Measurements from ENCODE around the gene PLAAT5.

The PLAAT5 gene

GRCh38 chr11:63511048-63511748, 20.2 kb upstream of the PLAAT5 start:
- DNase-seq: no peak

DNA sequence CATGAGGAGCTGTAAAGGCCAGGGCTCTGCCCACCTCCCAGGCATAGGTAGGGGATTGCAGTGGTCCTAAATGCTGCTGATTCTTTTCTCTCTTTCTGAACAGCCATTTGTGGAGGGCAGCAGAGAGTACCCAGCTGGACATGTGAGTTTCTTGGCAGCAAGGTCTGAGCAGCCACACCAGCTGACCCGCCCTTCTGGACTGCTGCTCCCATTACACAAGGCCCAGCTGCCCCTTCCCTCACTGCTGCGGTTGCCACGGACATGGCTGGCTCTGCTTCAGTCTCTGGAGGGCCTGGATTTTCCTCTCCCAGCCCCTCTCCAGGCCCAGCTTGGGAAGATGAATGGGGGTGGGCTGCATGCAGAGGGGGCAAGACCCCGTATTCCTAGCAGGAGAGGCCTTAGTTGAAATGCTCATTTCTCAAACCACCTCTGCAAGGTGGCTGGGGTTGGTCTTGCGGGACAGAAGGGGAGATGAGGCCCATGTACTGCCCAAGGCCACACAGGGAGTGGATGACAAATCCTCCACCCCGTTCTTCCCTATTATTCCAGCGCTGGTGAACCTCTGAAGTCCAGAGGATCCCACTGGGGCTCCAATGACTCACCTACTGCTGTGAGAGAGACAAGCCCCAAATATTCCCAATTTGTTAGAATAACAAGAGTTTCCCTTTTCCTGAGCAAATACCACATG, 19.5 kb upstream of the PLAAT5 start:
- DNase-seq: no peak

DNA sequence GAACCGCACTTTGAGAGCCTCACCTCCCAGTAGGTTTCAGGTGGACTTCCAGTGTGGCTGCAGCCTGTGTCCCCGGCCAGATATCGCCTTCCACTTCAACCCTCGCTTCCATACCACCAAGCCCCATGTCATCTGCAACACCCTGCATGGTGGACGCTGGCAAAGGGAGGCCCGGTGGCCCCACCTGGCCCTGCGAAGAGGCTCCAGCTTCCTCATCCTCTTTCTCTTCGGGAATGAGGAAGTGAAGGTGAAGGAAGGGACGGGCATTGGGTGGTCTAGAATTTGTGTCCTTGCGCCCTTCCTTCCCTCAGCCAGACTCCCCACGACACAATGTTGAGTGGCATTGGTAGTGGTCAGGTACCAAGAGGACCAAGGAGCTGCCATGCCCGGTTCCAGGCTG, 17.8 kb upstream of the PLAAT5 start:
- no peak for DNase-seq

DNA sequence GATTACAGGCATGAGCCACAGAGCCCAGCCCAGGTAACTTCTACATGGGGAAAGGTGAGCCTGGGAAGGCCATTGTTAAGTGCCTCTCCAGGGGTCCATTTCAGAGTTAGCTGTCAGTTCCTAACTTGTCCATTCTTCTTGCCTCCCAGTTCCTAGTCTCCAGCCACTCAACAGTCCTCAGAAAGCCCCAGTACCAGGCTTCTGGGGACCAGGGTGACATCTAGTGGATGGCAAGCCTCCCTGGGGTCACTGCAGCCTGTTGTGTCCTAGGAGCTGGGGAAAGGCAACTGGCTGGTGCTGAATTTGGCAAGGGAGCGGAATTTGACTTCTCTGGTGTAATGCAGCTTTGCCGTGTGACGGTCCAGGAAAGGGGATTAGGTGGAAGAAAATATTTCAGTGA, 17.0 kb upstream of the PLAAT5 start:
- DNase-seq: no peak

GRCh38 chr11:63507511-63507910, 16.5 kb upstream of the PLAAT5 start:
- no peak for DNase-seq

DNA sequence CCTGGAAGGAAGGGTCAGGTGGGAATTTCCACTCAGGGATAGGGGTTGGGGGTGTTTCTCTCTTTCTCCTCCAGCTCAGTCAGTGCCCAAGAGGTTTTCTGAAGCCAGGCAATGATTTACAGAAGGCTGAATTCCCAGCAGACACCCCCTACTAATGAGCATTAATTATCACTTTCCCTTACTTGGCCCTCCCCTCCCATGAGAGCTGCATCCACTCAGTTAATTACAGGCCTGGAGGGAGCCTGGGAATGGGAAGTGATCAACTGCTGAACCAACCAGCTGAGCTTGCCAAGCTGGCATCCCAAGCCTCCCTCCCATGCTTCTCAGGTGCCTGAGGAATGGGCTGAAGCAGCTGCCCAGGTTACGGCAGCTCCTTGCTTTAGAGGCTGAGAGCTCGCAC, 15.9 kb upstream of the PLAAT5 start:
- DNase-seq: no peak

DNA sequence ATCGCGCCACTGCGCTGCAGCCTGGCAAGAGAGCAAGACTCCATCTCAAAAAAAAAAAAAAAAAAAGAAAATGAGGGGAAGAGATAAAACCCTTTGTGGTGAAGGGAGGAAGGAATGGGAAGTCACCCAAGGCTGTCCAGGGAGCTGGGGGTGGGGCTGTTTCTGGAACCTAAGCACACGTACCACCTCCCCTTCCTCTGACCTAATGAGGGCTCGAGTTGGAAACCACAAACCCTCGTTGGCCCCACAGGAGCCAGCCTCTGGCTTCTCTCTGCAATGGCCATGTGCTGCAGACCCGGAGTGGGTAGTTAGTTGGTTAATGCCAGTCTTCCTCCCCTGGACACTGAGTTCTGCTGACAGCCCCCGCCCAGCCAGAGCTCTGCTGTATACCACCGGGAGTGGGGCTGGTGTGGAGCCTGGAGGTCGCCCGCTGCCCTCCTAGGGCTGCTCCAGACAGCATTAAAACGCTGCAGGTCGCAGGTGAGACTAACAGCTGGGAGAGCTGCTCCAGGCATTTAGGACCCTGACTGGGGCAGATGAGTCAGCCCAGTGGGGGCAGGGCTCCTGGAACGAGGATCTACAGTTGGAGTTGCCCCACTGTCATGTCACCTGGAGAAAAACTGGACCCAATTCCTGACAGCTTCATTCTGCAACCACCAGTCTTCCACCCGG, 15.0 kb upstream of the PLAAT5 start, which contains the start of gene LGALS12:
Gene LGALS12, plus strand, starts transcription at position 228 of the 672 bp plus-strand sequence. Its CDS starts 375 bp downstream, at position 603.
- no peak for DNase-seq

- DNase-seq: no peak
These were observed 14.1 kb upstream of the PLAAT5 start for GRCh38 chr11:63504933-63505586.

- no peak for DNase-seq
These were observed 13.1 kb upstream of the PLAAT5 start for GRCh38 chr11:63504054-63504453.

- no peak for DNase-seq
These were observed 12.5 kb upstream of the PLAAT5 start for GRCh38 chr11:63503492-63503891.

DNA sequence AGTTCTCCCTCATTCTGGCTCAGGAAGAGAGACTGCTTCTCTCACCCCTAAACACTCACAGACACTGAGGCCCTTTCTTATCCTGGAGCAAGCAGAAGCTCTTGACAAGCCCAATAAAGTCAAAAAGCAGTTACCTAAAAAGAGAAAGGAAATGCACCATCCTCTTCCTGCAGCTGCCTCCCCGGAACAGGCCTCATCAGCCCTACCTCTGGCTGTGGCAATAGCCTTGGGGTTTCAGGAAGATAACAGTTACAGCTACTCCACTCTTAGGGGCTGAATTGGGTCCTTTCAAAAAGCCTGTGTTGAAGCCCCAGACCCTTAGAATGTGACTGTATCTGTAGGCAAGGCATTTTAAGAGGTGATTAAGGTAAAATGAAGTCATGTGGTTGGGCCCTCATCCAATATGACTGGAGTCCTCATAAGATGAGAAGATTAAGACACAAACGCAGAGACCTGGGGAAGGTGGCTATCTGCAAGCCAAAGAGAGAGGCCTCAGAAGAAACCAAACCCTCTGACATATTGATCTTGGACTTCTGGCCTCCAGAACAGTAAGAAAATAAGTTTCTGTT, 11.4 kb upstream of the PLAAT5 start:
- DNase-seq: no peak

GRCh38 chr11:63501236-63501635, 10.3 kb upstream of the PLAAT5 start:
- no peak for DNase-seq

DNA sequence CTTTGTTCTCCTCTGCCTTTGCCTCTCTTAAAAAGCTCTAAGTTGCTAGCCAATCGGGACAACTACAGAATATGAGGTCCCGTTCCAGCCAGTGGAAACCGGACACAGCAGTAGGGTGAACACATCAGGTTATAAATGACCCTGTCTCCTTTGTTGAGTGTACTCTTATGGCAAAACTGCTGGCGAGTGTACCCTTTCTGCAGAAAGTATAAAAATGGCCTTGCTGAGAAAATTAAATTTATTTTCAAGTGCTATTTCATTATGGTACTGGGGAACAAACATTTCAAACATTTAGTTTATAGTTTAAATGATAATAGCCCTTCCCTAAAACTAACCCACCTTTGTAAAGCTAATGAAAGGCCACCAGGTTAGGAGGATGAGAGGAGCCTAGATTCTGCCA, 8.9 kb upstream of the PLAAT5 start:
- DNase-seq: no peak

DNA sequence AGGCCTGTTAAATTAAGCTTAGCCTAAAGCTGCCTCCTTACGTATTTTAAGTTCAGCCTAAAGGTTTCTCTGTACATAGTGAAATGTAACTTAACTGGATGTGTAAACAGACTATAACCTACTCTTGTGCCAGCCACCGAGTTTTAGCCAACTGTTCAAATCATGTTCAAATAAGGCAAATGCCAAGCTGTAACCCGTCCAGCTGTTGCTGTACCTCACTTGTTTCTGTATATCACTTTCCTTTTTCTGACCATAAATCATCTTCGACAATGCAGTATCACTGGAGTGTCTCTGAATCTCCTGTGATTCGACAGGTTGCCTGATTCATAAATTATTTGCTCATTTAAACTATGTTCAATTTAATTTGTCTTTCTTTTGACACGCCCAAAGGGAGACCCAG, 4.0 kb upstream of the PLAAT5 start:
- DNase-seq: no peak

DNA sequence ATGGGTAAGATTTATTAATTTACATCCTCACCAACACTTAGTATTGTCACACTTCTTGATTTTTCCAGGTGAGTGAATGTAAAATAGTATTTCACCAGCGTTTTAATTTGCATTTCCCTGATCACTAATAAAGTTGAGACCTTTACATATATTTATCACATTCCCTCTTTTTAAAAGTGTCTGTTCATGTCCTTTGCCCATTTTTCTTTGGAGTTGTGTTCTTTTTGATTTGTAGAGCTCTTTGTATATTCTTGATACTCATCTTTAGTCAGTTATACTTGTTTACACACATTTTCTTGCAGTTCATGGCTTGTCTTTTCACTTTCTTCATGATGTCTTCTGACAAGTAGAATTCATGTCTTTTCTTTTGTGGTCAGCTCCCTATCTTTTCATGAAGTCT, 2.2 kb upstream of the PLAAT5 start:
- no peak for DNase-seq

DNA sequence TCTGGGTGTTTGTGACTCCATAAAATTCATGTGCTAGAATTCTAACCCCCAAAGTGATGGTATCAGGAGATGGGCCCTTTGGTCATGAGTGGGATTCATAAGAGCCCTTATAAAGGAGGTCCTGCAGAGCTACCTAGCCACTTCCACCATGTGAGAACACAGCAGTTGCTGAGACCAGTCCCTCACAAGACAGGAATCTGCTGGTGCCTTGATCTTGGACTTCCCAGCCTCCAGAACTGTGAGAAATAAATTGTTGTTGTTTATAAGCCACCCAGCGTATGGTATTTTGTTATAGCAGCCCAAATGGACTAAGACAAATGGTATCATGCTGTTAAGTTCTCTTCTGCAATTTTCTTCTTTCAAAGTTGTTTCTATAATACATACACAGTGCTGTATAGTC, 1.5 kb upstream of the PLAAT5 start:
- DNase-seq: no peak

- no peak for DNase-seq
These were observed 837 bp upstream of the PLAAT5 start for GRCh38 chr11:63491636-63492372.

- DNase-seq: no peak
These were observed 247 bp upstream of the PLAAT5 start for GRCh38 chr11:63491240-63491587.

DNA sequence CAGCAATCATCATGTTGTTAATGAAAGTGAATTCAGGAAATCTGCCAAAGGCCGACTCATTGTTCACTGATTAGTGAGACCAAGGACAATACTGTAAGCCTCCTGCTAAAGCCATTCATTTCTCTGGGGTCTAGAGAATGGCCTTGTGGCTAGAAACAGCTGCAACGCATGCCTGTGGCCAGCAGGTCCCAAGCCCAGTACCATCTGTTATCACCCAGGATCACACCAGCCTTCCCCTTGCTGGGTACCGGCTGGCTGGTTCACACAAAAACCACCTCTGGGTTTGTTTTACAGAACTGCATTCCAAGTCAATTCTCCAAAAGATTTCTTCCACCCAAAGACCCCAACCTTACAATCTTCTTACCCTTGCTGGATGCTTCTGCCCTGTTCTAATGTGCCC, 1.1 kb downstream of the PLAAT5 start:
- DNase-seq: no peak

DNA sequence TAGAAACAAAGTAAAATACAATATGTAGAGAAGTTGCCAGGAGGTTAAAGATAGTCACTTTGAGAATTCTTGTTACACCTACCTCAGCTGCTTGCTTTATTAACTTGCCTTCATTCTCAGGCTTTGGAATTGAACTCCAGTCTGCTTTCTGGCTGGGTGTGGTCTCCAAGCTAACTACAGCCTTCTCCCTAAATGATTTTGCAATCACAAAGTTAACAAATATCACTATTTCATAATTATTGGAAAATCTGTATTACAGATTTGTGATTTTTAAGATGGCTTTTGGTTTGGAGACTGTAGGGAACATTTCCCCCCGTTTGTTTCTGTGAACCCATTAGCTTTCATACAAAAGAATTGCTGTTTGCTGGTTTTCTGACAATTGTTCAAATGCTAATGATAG, 2.2 kb downstream of the PLAAT5 start:
- DNase-seq: no peak

DNA sequence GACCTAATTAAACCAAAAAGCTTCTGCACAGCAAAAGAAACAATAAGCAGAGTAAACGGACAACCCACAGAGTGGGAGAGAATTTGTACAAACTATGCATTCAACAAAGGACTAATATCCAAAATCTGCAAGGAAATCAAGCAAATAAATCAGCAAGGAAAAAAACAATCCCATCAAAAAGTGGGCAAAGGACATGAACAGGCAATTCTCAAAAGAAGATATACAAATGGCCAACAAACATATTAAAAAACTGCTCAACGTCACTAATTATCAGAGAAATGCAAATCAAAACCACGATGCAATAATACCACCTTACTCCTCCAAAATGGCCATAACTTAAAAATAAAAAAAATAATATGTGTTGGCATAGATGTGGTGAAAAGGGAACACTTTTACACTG, 5.2 kb downstream of the PLAAT5 start:
- no peak for DNase-seq

DNA sequence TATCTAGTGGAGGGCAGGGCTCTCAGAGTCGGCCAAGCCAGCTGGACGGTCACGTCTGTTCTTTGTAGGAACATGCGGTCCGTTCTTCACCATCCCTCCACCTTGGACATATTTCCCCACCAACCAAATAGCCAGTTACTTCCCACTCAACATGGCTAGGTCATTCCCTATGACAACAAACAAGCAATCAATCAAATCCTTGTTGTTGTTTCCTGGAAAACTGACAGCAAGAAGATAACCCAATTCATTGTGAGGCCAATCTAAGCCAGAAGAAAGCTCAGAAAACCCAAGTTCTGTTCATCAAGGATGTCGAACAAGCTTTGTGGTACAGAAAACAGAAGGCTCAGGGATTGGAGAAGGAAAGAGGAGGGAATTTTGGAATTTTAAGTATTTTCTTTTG, 10.9 kb downstream of the PLAAT5 start:
- DNase-seq: no peak

DNA sequence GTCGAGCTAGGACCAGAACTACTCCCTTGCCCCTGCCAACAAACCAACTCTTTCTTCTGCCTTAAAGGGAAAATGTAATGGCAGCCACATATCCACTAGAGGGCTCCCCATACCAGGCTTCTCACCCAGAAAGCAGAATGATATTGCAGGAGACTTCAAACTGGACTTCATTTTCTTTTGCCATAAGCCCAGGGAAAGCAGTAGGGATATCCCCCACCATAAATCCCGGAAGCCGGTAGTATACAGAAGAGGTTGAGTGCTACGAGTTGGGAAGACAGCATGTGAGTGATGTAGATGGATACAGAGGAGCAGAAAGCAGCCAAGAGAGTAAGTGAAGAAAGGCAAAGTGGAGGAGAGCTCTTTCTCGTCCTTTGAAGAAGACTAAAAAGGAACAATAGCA, 12.1 kb downstream of the PLAAT5 start:
- DNase-seq: peak; percentile 41

Data from DMS79 (cell line).